ENCODE results near the gene PCGF1.
"Not testable (repeated sequence)": the region's sequence is repeated elsewhere in the genome, so short reads cannot be mapped to it uniquely, and the experiment has no call there.

PCGF1 gene

GRCh38 chr2:74498500-74499266 lies 8.8 kb downstream of the PCGF1 start:
- DNase-seq: no peak

- DNase-seq: no peak
Measured at GRCh38 chr2:74497777-74498499, 9.6 kb downstream of the PCGF1 start.

- no peak for DNase-seq
Measured at GRCh38 chr2:74496997-74497776, 10.3 kb downstream of the PCGF1 start.

- DNase-seq: no peak
Measured at GRCh38 chr2:74495440-74495839, 12.1 kb downstream of the PCGF1 start.

GRCh38 chr2:74493546-74493945 lies 13.9 kb downstream of the PCGF1 start:
- DNase-seq: no peak

GRCh38 chr2:74491648-74492544 lies 15.6 kb downstream of the PCGF1 start:
- no peak for DNase-seq

- DNase-seq: no peak
Measured at GRCh38 chr2:74489906-74490305, 17.6 kb downstream of the PCGF1 start.

- DNase-seq: no peak
Measured at GRCh38 chr2:74488643-74489481, 18.6 kb downstream of the PCGF1 start.

GRCh38 chr2:74486141-74486540 lies 21.4 kb downstream of the PCGF1 start:
- no peak for DNase-seq

- DNase-seq: not testable (repeated sequence)
Measured at GRCh38 chr2:74483675-74484164, 23.8 kb downstream of the PCGF1 start.

- DNase-seq: peak; percentile 91
Measured at GRCh38 chr2:74482801-74483674, 24.5 kb downstream of the PCGF1 start, which contains the start of the genes CCDC142 and TTC31. CCDC142 (minus strand) TSS chr2:74482998; CDS start chr2:74482837, 161 bp downstream. TTC31 (plus strand) TSS chr2:74483081; CDS start chr2:74483096, 15 bp downstream.

- no peak for DNase-seq
Measured at GRCh38 chr2:74481961-74482800, 25.3 kb downstream of the PCGF1 start.

- no peak for DNase-seq
Measured at GRCh38 chr2:74481431-74481830, 26.1 kb downstream of the PCGF1 start.

GRCh38 chr2:74474899-74475298 lies 32.6 kb downstream of the PCGF1 start:
- DNase-seq: no peak

GRCh38 chr2:74474481-74474880 lies 33.0 kb downstream of the PCGF1 start:
- DNase-seq: no peak

GRCh38 chr2:74472945-74473258 lies 34.6 kb downstream of the PCGF1 start:
- no peak for DNase-seq

- DNase-seq: peak; percentile 96
Measured at GRCh38 chr2:74472086-74472944, 35.2 kb downstream of the PCGF1 start, which contains the start of gene MRPL53. MRPL53 (minus strand) TSS chr2:74472680; CDS start chr2:74472660, 20 bp downstream.

All from activated CD8-positive, alpha-beta memory T cell treated with anti-CD3 and anti-CD28 coated beads, Interleukin-2, amount 50 U/mL, for 4 hours (primary cell).